HL-60 (cell line): ENCODE measurements around the gene SRMS.

Experiments
- DNase-seq, 2 experiments: peaks; one replicate each; pipeline ENCODE4 v3.0.0-alpha.2; 2010 to 2020; ENCODE audit warnings: low read depth in 1 of 2, low spot score in 1 of 2
- H3K27ac ChIP-seq: fragments of 250-450 bp; sonication (Bioruptor Pico); replicated peaks from 2 replicates; pipeline ENCODE4 v1.5.1; 2020; ENCODE audit warnings: mild to moderate bottlenecking, moderate library complexity
- H3K27me3 ChIP-seq: fragments of 250-450 bp; sonication (Bioruptor Pico); 2 replicates; pipeline ENCODE4 v1.5.1; 2021; ENCODE audit warnings: mild to moderate bottlenecking, moderate library complexity; ENCODE audit not compliant: insufficient read depth, poor library complexity, severe bottlenecking
- H3K4me3 ChIP-seq: replicated peaks from 2 replicates; pipeline ENCODE4 v1.5.1; 2011; ENCODE audit warnings: mild to moderate bottlenecking, control low read depth, low read length; ENCODE audit not compliant: insufficient read depth
- CTCF ChIP-seq: IDR thresholded peaks from one replicate; pipeline ENCODE4 v1.5.1; 2011; ENCODE audit warnings: low read length, control low read depth, inconsistent platforms; ENCODE audit not compliant: insufficient read depth
- GABPA ChIP-seq: IDR thresholded peaks from 2 replicates; pipeline ENCODE4 v1.6.1; 2012; ENCODE audit warnings: low read depth
- POLR2AphosphoS5 ChIP-seq: IDR thresholded peaks from 2 replicates; pipeline ENCODE4 v1.6.1; 2012; ENCODE audit warnings: low read depth
- REST ChIP-seq: IDR thresholded peaks from 2 replicates; pipeline ENCODE4 v1.6.1; 2012; ENCODE audit warnings: low read depth; ENCODE audit not compliant: insufficient replicate concordance
- SPI1 ChIP-seq: IDR thresholded peaks from 2 replicates; pipeline ENCODE4 v1.6.1; 2012; ENCODE audit warnings: low read depth, mild to moderate bottlenecking, borderline replicate concordance

Gene SRMS

GRCh38 chr20:63491635-63492230, 55.8 kb downstream of the SRMS start:
- peaks cover 21% of the 10 kb centered on the region for H3K27me3 ChIP-seq
- no peak overlapping the region for H3K4me3 ChIP-seq
- DNase-seq = no peak
- no peak overlapping the region for H3K27ac ChIP-seq
- TF ChIP-seq SPI1 = no peak
- TF ChIP-seq POLR2AphosphoS5 = no peak
- TF ChIP-seq CTCF = no peak
- no peak for TF ChIP-seq GABPA
- TF ChIP-seq REST = no peak

DNA sequence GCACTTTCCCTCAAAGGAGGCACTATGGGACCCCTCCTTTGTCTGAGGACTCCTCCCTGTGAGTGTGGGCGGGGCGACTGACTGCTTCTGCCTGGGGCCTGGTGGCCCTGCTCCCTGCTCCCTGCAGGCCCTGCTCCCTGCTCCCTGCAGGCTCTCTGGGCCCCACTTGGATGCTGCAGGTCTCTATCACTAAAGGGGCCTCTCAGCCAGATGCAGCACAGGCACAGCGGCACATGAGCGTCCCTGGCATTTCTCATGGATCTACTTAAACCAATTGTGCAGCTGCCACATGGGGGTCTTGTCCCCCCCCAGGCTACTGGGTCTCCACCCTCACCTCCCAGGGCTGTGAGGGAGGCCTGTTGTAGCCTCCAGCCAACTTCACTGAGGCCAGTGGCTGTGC, 56.5 kb downstream of the SRMS start:
- peaks cover 21% of the 10 kb centered on the region for H3K27me3 ChIP-seq
- no peak overlapping the region for H3K4me3 ChIP-seq
- TF ChIP-seq POLR2AphosphoS5 = no peak
- no peak for TF ChIP-seq SPI1
- TF ChIP-seq CTCF = no peak
- no peak for TF ChIP-seq GABPA
- TF ChIP-seq REST = no peak
- DNase-seq = no peak
- no peak overlapping the region for H3K27ac ChIP-seq
